C4-2B (cell line): ENCODE results near the gene FCN1.

Experiments used
- ZFX ChIP-seq: fragments of 450-650 bp; IDR thresholded peaks from 2 replicates; pipeline ENCODE4 v1.6.1; 2017
- TF ChIP-seq, protein P1 (sequence below): fragments of 450-650 bp; conservative IDR thresholded peaks from 2 replicates; pipeline ENCODE4 v1.5.1; 2017; ENCODE audit warnings: mild to moderate bottlenecking

GRCh38 chr9:134863941-134864820 is 53.5 kb downstream of the FCN1 start:
- TF ChIP-seq, protein P1, sequence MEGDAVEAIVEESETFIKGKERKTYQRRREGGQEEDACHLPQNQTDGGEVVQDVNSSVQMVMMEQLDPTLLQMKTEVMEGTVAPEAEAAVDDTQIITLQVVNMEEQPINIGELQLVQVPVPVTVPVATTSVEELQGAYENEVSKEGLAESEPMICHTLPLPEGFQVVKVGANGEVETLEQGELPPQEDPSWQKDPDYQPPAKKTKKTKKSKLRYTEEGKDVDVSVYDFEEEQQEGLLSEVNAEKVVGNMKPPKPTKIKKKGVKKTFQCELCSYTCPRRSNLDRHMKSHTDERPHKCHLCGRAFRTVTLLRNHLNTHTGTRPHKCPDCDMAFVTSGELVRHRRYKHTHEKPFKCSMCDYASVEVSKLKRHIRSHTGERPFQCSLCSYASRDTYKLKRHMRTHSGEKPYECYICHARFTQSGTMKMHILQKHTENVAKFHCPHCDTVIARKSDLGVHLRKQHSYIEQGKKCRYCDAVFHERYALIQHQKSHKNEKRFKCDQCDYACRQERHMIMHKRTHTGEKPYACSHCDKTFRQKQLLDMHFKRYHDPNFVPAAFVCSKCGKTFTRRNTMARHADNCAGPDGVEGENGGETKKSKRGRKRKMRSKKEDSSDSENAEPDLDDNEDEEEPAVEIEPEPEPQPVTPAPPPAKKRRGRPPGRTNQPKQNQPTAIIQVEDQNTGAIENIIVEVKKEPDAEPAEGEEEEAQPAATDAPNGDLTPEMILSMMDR, result no peak
- no peak for TF ChIP-seq ZFX
